ENCODE data around the gene TEX9.

Gene TEX9

DNA sequence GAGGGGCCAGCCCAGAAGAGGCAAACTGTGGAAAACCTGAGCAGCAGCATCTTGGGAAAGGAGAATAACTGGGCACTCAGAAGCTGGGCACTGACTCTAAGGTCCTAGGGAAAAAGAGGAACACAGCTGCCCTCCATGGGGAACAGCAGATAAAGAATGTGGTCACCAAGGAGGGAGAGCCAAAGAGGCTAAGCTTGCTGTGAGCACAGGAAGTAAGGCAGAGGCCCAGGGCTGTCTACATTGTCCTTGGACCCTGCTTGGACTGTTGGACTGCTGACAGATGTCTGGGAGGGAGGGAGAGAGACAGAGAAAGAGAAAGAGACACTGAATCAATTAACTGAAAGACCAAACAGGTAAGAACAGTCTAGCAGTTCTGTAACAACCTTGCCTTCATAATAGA is 104.3 kb downstream of the TEX9 start:
- Histone ChIP-seq H3K27ac (ENCODE audit: low read depth, low read length) (no peak overlapping the region), H3K4me3 (ENCODE audit: low read depth, low read length) (no peak overlapping the region), H3K4me1 (ENCODE audit: control insufficient read depth, insufficient read depth, low read length, unreplicated experiment) (peaks cover 7% of the 10 kb centered on the region), H3K36me3 (ENCODE audit: insufficient read depth, low read length) (no peaks in the 10 kb centered on the region), H2AFZ (ENCODE audit: low read length, unreplicated experiment) (peak overlapping the region; percentile 80), H3K79me2 (ENCODE audit: control insufficient read depth, insufficient read depth, low read length, unreplicated experiment) (no peaks in the 10 kb centered on the region), H3K27me3 (ENCODE audit: insufficient read depth, low read length) (no peaks in the 10 kb centered on the region)

DNA sequence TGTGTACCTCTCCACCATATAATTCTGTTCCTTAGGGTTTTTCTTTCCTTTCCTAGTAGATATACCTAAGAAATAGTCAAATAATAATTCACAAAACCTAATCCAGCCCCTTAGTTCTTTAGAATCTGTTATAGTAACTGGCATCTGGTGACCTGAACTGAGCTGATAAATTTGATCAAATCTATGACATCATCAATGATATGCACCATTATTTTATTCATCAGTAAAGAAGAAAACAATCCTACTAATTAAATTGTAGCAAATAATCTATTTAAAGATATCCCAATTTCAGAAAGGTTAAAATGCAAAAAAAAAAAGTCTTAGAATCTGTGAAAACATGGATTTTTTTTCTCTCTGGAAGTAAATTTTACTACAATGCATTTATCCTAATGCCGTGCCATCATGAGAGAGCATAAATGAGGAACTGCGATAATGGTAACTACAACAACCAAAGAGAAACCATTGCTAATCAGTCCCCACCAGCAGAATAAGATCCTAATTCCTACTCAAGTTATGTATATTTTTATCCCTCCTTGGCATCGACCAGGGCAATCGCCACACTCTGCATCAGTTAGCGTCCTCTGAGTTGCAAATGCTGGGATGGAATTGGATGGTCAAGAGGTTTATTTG is 106.3 kb downstream of the TEX9 start:
- Histone ChIP-seq H2AFZ (ENCODE audit: low read length, unreplicated experiment) (no peak overlapping the region), H3K36me3 (ENCODE audit: insufficient read depth, low read length) (no peaks in the 10 kb centered on the region), H3K79me2 (ENCODE audit: control insufficient read depth, insufficient read depth, low read length, unreplicated experiment) (no peaks in the 10 kb centered on the region), H3K27me3 (ENCODE audit: insufficient read depth, low read length) (no peaks in the 10 kb centered on the region), H3K4me1 (ENCODE audit: control insufficient read depth, insufficient read depth, low read length, unreplicated experiment) (peaks cover 7% of the 10 kb centered on the region), H3K27ac (ENCODE audit: low read depth, low read length) (no peak overlapping the region), H3K4me3 (ENCODE audit: low read depth, low read length) (no peak overlapping the region)

DNA sequence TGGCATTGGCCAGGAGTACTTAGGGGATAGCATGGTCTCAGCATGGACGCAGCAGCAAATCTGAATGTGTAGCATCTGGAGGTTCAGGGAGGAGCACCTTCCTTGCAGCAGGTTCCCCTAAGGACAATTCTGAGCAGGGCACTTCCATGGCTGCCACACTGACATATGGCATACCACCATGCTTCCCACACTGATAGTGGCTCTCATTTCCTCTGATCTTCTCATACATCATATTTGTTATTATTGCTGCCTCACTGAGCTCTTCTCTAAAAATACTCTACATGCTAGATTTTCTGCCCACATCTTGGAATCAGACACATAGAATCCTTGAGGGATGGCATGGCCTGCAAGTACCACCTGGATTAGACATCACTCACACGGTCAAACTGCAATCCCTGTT is 107.1 kb downstream of the TEX9 start:
- Histone ChIP-seq H3K79me2 (ENCODE audit: control insufficient read depth, insufficient read depth, low read length, unreplicated experiment) (no peaks in the 10 kb centered on the region), H3K27me3 (ENCODE audit: insufficient read depth, low read length) (no peaks in the 10 kb centered on the region), H3K36me3 (ENCODE audit: insufficient read depth, low read length) (no peaks in the 10 kb centered on the region), H3K4me3 (ENCODE audit: low read depth, low read length) (no peak overlapping the region), H3K4me1 (ENCODE audit: control insufficient read depth, insufficient read depth, low read length, unreplicated experiment) (peaks cover 7% of the 10 kb centered on the region), H2AFZ (ENCODE audit: low read length, unreplicated experiment) (no peak overlapping the region), H3K27ac (ENCODE audit: low read depth, low read length) (no peak overlapping the region)

DNA sequence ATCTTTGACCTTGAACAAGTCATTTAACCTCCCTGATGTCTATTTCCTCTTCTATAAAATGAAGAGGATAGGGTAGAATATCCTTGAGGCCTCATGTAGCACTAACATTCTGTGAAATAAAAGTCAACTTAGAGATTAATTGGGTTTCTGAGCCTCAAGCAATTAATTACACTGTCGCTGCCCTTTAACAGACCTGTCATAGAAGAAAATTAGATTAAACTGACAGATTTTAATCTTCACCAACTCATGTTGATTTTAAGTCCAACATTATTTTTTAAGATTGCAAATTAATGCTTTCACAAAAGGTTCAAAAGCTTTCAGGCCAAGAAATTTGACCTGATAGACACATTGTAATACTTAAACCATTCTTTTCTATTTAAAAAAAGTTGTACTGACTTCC is 107.8 kb downstream of the TEX9 start:
- Histone ChIP-seq H3K4me3 (ENCODE audit: low read depth, low read length) (no peak overlapping the region), H3K27ac (ENCODE audit: low read depth, low read length) (no peak overlapping the region), H3K36me3 (ENCODE audit: insufficient read depth, low read length) (no peaks in the 10 kb centered on the region), H2AFZ (ENCODE audit: low read length, unreplicated experiment) (peak overlapping the region; percentile 55), H3K4me1 (ENCODE audit: control insufficient read depth, insufficient read depth, low read length, unreplicated experiment) (peaks cover 2% of the 10 kb centered on the region), H3K27me3 (ENCODE audit: insufficient read depth, low read length) (no peaks in the 10 kb centered on the region), H3K79me2 (ENCODE audit: control insufficient read depth, insufficient read depth, low read length, unreplicated experiment) (no peaks in the 10 kb centered on the region)

DNA sequence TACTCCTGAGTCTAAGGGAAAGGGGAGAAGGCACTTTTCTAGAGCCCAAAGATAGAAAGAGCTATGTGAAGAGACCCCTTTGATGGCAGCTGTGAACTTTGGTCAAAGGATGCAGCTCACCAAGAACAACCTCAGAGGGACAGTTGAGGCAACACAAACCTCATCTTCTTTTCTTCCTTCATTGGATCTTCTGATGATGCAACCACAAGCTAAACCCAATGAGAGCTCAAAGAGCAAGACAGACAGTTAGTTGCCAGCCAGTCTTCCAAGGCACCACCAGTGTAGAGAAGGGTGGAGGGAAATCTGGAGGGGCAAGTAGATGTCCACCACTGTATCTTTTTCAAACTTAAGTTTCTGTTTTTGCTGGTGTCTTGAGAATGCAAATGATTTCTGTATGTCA is 110.1 kb downstream of the TEX9 start:
- Histone ChIP-seq H3K36me3 (ENCODE audit: insufficient read depth, low read length) (no peaks in the 10 kb centered on the region), H3K27ac (ENCODE audit: low read depth, low read length) (no peak overlapping the region), H3K79me2 (ENCODE audit: control insufficient read depth, insufficient read depth, low read length, unreplicated experiment) (no peaks in the 10 kb centered on the region), H3K4me3 (ENCODE audit: low read depth, low read length) (no peak overlapping the region), H3K4me1 (ENCODE audit: control insufficient read depth, insufficient read depth, low read length, unreplicated experiment) (no peaks in the 10 kb centered on the region), H2AFZ (ENCODE audit: low read length, unreplicated experiment) (no peak overlapping the region), H3K27me3 (ENCODE audit: insufficient read depth, low read length) (no peaks in the 10 kb centered on the region)
